GM12874 (cell line): ENCODE results near the gene TMEM267.

ENCODE experiments used
- TF ChIP-seq, protein P1 (sequence below): IDR thresholded peaks from 2 replicates; pipeline ENCODE4 v1.5.1; 2011; ENCODE audit warnings: low read depth, mild to moderate bottlenecking, control low read depth, low read length, moderate library complexity; ENCODE audit not compliant: insufficient read depth

Gene TMEM267

DNA sequence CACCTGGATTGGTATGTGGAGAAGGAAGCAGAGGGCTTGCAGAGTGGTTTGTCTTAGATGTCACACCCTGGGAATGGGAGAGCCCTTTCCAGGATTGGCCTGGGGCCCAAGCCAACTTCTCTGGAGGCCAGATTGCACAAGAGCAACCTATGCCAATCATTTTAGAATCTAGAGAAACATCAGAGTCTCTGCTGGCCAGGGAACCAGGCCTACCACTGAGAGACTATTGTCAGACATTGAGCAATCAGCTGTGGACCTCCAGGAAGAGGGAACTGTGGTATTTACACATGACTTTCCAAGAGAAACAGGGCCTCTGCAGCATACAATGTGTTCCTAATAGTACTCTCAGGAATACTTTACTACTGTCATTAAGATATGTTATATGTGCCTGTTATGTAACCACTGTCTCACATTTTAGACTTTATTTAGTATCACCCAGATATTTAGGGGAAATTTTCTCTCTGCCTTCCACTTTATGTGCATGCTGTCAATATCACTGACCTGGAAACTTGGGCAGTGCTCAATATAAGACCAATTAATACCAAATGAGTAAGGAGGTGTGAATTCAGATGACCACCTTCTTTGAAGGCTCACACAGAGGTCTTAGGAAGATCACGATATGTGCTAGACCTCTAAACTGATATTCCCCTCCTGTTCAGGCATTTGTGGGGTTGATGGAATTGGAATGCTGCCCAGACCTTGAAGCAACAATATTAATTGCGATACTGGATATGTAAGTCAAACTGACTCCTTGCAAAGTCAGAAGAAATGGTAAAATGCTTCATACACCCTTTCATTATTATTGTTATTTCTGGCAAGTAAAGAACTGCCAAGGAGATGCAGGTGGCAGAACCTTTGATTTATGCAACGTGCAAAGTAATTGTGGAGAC, 50.9 kb downstream of the TMEM267 start:
- TF ChIP-seq, protein P1, sequence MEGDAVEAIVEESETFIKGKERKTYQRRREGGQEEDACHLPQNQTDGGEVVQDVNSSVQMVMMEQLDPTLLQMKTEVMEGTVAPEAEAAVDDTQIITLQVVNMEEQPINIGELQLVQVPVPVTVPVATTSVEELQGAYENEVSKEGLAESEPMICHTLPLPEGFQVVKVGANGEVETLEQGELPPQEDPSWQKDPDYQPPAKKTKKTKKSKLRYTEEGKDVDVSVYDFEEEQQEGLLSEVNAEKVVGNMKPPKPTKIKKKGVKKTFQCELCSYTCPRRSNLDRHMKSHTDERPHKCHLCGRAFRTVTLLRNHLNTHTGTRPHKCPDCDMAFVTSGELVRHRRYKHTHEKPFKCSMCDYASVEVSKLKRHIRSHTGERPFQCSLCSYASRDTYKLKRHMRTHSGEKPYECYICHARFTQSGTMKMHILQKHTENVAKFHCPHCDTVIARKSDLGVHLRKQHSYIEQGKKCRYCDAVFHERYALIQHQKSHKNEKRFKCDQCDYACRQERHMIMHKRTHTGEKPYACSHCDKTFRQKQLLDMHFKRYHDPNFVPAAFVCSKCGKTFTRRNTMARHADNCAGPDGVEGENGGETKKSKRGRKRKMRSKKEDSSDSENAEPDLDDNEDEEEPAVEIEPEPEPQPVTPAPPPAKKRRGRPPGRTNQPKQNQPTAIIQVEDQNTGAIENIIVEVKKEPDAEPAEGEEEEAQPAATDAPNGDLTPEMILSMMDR: no peak

DNA sequence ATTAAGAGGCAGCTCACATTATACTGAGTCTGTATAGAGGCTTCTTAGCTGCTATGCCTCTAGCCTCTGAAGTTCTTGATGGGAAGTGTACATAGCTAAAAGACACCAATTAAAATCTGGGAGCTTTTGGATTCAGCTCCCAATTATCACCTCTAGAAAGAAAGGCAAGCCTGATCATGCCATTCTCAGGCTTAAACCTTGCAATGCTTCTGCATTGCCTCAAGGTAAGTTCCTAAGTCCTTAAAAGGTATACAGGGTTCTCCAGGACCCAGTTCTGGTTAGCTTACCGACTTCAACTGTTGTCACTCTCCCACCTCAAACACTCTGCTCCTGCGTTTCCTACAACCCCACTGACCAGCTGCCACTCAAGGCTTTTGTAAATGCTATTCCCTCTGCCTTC, 54.0 kb downstream of the TMEM267 start:
- TF ChIP-seq, protein P1: no peak

DNA sequence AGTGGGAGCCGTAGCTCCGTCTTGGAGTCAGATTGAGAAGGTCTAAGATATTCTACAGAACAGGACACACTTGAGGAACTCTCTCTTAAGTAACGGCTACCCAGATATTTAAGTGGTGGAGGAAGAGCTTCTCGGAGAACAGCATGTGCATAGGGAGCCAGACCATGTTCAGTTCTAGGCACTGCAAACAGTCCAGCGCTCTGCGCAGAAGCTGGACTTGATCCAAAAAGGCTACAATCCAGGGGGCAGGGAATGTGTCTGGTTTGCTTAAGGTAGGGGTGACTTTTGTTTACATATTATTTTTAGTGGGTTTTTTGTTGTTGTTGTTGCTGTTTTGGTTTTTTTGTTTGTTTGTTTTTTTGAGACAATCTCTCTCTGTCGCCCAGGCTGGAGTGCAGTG, 54.6 kb downstream of the TMEM267 start:
- TF ChIP-seq, protein P1: no peak

DNA sequence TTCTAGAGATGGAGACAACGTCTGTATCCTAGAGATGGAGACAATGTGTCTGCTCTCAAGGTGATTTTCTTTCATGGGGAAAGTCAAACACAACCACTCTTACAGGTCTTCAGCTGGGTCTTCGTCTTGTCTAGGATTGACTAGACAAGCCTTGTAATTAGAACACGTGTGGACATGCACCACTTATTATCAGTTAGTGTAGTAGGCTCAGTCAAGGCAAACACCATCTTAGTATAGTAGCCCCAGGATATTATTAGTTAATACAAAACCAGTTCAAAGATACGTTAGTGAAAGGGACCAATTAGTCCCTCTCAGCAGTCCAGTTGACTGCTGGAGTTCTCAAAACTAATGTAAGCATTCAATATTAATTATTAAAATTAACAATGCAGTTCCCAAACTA, 56.4 kb downstream of the TMEM267 start:
- TF ChIP-seq, protein P1: no peak

DNA sequence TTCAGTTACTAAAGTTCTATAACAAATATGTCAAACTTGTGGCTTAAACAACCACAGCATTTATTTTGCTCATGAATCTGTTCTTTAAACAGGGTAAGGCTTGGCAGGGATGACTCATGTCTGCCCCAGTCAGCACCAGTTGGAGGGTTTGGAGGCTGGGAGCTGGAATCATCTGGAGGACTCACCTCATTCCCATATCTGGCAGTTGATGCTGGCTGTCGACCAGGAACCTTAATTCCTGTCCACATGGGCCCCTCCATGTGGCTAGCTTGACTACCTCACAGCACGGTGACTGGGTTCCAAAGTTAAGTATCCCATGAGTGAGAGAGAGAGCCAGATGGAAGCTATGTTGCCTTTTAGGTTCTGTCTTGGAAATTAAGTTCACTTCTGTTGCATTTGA, 57.7 kb downstream of the TMEM267 start:
- TF ChIP-seq, protein P1: no peak

DNA sequence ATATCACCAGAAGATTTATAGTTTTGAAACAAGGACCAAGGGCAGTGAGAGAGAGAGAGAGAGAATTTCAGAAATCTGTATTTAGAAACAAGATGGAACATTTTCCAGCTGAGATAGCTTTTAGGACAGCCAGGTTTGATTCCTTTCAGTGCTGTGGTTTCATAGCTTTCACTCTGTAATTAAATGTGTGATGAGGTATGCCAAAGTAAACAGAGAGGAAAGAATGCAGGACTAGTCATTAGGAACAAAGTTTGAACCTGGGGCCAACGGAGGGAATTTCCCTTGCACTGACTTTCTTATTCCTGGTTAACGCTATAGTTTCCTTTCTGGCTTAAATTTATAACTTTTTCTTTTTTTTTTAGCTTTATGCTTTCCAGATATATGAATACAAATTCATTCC, 61.5 kb downstream of the TMEM267 start:
- TF ChIP-seq, protein P1: no peak

DNA sequence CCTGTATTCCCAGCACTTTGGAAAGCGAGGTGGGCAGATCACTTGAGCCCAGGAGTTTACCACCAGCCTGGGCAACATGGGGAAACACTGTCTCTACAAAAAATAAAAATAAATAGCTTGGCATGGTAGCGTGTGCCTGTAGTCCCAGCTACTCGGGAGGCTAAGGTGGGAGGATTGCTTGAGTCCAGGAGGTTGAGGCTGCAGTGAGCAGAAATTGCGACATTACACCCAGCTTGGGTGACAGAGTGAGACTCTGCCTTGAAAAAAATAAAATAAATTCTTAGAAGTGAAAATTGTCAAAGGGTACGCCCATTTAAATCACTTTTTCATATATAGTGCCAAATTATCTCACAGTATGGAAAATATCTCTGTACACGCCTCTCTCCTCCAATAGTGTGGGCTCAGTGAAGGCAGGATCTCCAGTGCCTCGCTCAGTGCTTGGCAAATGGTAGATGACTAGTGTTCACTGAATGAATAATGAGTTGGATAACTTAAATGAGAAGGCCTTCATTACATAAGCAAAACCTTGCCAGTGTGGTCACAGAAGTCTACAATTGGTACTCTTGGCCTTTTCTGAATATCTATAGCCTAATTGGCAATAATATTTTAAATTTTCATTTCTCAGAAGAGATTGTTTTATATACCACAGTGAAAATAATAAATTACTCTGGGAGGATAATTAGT, 62.1 kb downstream of the TMEM267 start:
- TF ChIP-seq, protein P1: no peak
